Measurements from ENCODE around the gene CAMKK1. TPM values are rescaled to one million over a fixed set of nuclear protein-coding genes. Genes with fewer than 3 reads are reported as not detected.

Gene CAMKK1
- total RNA-seq, 2 donors from 2014 or later: 3.8 to 6.3 TPM

DNA sequence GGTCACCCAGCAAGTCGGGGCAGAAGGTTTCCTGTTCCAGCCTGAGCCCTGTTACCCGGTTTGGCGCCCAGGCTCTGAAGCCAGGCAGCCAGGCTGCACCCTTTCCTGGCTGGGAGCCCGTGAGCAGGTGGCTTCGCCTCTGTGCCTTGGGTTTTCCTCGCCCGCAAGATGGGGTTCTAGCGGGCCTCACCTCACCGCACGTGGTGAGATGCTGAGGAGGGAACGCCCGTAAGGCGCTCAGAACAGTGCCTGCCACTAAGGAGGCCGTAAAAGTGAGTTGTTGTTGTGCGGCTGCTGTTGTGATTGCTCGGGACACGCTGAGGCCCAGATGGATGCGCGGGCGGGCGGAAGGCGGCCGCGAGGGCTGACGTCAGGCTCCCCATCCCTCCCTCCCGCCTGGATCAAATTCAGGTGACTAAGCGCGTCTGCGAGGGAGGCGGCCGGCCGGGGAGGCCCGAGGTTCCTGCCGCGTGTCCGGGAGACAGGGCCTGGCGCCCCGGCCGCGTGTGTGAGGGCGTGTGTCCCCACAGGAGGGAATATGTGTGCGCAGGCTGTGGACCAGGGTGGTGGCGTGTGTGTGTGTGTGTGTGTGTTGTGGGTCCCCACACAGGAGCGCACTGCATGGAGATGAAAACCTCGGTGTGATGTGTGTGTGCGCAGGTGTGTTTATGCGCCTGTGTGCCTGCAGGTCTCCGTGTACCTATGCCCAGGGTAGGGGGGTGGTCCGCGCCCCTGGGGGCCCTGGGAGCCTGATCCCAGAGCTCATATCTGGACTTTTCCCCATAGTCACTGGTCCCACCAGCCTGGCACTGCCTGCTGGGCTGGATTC, 4.3 kb downstream of the CAMKK1 start:
- Histone ChIP-seq H3K36me3 (ENCODE audit: control insufficient read depth, insufficient read depth, low read length) (no peaks in the 10 kb centered on the region), H3K4me1 (ENCODE audit: control insufficient read depth, insufficient read depth, low read length) (no peaks in the 10 kb centered on the region), H3K9ac (ENCODE audit: extremely low read depth, low read length, poor library complexity, severe bottlenecking) (no peak overlapping the region), H3K27me3 (ENCODE audit: control insufficient read depth, insufficient read depth, low read length, poor library complexity, severe bottlenecking) (peaks cover 16% of the 10 kb centered on the region), H3K27ac (ENCODE audit: low read depth, low read length) (no peak overlapping the region), H3K9me3 (ENCODE audit: control insufficient read depth, low read length) (no peaks in the 10 kb centered on the region), H3K4me3 (ENCODE audit: low read length) (no peak overlapping the region)
- H3K27ac Mint-ChIP-seq: no peak overlapping the region
- no peak overlapping the region for H3K4me3 Mint-ChIP-seq
- peak; percentile 90 for DNase-seq
- peaks cover 16% of the 10 kb centered on the region for H3K4me1 Mint-ChIP-seq
- TF ChIP-seq, protein P1, sequence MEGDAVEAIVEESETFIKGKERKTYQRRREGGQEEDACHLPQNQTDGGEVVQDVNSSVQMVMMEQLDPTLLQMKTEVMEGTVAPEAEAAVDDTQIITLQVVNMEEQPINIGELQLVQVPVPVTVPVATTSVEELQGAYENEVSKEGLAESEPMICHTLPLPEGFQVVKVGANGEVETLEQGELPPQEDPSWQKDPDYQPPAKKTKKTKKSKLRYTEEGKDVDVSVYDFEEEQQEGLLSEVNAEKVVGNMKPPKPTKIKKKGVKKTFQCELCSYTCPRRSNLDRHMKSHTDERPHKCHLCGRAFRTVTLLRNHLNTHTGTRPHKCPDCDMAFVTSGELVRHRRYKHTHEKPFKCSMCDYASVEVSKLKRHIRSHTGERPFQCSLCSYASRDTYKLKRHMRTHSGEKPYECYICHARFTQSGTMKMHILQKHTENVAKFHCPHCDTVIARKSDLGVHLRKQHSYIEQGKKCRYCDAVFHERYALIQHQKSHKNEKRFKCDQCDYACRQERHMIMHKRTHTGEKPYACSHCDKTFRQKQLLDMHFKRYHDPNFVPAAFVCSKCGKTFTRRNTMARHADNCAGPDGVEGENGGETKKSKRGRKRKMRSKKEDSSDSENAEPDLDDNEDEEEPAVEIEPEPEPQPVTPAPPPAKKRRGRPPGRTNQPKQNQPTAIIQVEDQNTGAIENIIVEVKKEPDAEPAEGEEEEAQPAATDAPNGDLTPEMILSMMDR (conservative IDR thresholded peaks at IDR 0.05): no peak
- WGBS, 2 experiments (ENCODE audit: insufficient coverage in 1 of 2, insufficient read length in 1 of 2): 69 to 70% methylated on average over 23 to 50 of the region's 50 CpGs
- no peaks in the 10 kb centered on the region for H3K9me3 Mint-ChIP-seq
- no peaks in the 10 kb centered on the region for H3K36me3 Mint-ChIP-seq (ENCODE audit: low read depth)
- H3K27me3 Mint-ChIP-seq (ENCODE audit: insufficient read depth): peaks cover 28% of the 10 kb centered on the region

DNA sequence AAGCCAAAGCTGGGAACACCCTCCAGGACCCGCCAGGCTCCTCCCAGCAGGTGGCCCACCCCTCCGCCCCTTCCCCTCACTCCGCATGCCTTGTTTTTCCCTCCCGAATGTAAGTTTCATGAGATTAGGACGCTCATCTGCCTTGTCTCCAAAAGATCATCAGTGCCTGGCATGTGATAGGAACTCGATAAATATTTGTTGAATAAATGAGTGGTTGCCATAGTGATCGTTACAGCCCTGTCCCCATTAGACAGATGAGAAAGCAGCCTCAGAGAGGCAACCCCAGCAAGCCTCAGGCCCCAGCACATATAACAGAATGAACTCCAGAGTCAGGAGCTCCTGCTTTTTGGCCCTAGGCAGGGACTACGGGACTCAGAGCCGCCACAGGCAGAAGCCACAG, 5.0 kb downstream of the CAMKK1 start:
- Mint-ChIP-seq H3K36me3 (ENCODE audit: low read depth) (no peaks in the 10 kb centered on the region), H3K27ac (no peak overlapping the region), H3K27me3 (ENCODE audit: insufficient read depth) (peaks cover 28% of the 10 kb centered on the region), H3K4me3 (no peak overlapping the region), H3K9me3 (no peaks in the 10 kb centered on the region), H3K4me1 (peaks cover 13% of the 10 kb centered on the region)
- DNase-seq: no peak
- H3K36me3 ChIP-seq (ENCODE audit: control insufficient read depth, insufficient read depth, low read length): no peaks in the 10 kb centered on the region
- 83 to 94% methylated on average over 6 to 9 of the region's 9 CpGs for whole genome bisulfite sequencing, 2 experiments (ENCODE audit: insufficient coverage in 1 of 2, insufficient read length in 1 of 2)
- no peak overlapping the region for H3K9ac ChIP-seq (ENCODE audit: extremely low read depth, low read length, poor library complexity, severe bottlenecking)
- no peak overlapping the region for H3K4me3 ChIP-seq (ENCODE audit: low read length)
- no peak overlapping the region for H3K27ac ChIP-seq (ENCODE audit: low read depth, low read length)
- peaks cover 16% of the 10 kb centered on the region for H3K27me3 ChIP-seq (ENCODE audit: control insufficient read depth, insufficient read depth, low read length, poor library complexity, severe bottlenecking)
- TF ChIP-seq, protein P1 (conservative IDR thresholded peaks at IDR 0.05): no peak
- no peaks in the 10 kb centered on the region for H3K4me1 ChIP-seq (ENCODE audit: control insufficient read depth, insufficient read depth, low read length)
- no peaks in the 10 kb centered on the region for H3K9me3 ChIP-seq (ENCODE audit: control insufficient read depth, low read length)

DNA sequence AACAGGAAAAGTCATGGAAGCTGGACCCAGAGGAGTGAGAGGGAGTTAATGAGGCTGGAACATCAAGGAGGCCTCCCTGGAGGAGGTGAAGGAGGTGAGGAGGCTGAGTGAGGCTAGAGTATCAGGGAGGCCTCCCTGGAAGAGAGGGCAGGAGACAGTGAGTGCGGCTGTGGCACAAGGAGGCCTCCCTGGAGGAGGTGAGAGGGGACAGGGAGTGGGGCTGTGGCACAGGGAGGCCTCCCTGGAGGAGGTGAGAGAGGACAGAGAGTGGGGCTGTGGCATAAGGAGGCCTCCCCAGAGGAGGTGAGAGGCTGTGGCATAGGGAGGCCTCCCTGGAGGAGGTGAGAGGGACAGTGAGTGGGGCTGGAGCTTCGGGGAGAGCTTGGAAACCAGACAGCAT, 5.5 kb downstream of the CAMKK1 start:
- H3K9me3 Mint-ChIP-seq: no peaks in the 10 kb centered on the region
- H3K27ac Mint-ChIP-seq: no peak overlapping the region
- no peaks in the 10 kb centered on the region for H3K36me3 Mint-ChIP-seq (ENCODE audit: low read depth)
- Histone ChIP-seq H3K9ac (ENCODE audit: extremely low read depth, low read length, poor library complexity, severe bottlenecking) (no peak overlapping the region), H3K27ac (ENCODE audit: low read depth, low read length) (no peak overlapping the region), H3K4me1 (ENCODE audit: control insufficient read depth, insufficient read depth, low read length) (no peaks in the 10 kb centered on the region), H3K27me3 (ENCODE audit: control insufficient read depth, insufficient read depth, low read length, poor library complexity, severe bottlenecking) (peaks cover 16% of the 10 kb centered on the region), H3K4me3 (ENCODE audit: low read length) (no peak overlapping the region), H3K36me3 (ENCODE audit: control insufficient read depth, insufficient read depth, low read length) (no peaks in the 10 kb centered on the region), H3K9me3 (ENCODE audit: control insufficient read depth, low read length) (no peaks in the 10 kb centered on the region)
- WGBS, 2 experiments (ENCODE audit: insufficient coverage in 1 of 2, insufficient read length in 1 of 2): 71% methylated on average over 2 of the region's 2 CpGs; no CpG with 5 or more reads in 1 of the 2 experiments
- TF ChIP-seq, protein P1 (conservative IDR thresholded peaks at IDR 0.05): no peak
- peaks cover 28% of the 10 kb centered on the region for H3K27me3 Mint-ChIP-seq (ENCODE audit: insufficient read depth)
- peaks cover 13% of the 10 kb centered on the region for H3K4me1 Mint-ChIP-seq
- no peak for DNase-seq
- no peak overlapping the region for H3K4me3 Mint-ChIP-seq
